Fibroblast of the aortic adventitia (primary cell): ENCODE results near the gene ZBTB24. TPM values are rescaled to one million over a fixed set of nuclear protein-coding genes. Genes with fewer than 3 reads are reported as not detected.

ENCODE experiments used
- DNase-seq: peaks from one replicate; pipeline ENCODE4 v3.0.0-alpha.2; 2010; ENCODE audit warnings: low read depth
- H3K4me3 ChIP-seq: 2 replicates; pipeline ENCODE4 v1.5.1; 2011; ENCODE audit warnings: low read depth, mild to moderate bottlenecking, control low read depth, low read length, moderate library complexity
- total RNA-seq: library from RNA; depleted of rRNA; stranded (reverse); fragments of >200 nt; gene quantifications from 2 replicates; pipeline ENCODE4 v1.2.3, GENCODE V29; 2012; ENCODE audit warnings: low replicate concordance
- TF ChIP-seq, protein P1 (sequence below): IDR thresholded peaks from 2 replicates; pipeline ENCODE4 v1.5.1; 2011; ENCODE audit warnings: mild to moderate bottlenecking, low read length, control low read depth, inconsistent platforms; ENCODE audit not compliant: insufficient read depth

The ZBTB24 gene
- total RNA-seq, 1 donor: 9.8 TPM

DNA sequence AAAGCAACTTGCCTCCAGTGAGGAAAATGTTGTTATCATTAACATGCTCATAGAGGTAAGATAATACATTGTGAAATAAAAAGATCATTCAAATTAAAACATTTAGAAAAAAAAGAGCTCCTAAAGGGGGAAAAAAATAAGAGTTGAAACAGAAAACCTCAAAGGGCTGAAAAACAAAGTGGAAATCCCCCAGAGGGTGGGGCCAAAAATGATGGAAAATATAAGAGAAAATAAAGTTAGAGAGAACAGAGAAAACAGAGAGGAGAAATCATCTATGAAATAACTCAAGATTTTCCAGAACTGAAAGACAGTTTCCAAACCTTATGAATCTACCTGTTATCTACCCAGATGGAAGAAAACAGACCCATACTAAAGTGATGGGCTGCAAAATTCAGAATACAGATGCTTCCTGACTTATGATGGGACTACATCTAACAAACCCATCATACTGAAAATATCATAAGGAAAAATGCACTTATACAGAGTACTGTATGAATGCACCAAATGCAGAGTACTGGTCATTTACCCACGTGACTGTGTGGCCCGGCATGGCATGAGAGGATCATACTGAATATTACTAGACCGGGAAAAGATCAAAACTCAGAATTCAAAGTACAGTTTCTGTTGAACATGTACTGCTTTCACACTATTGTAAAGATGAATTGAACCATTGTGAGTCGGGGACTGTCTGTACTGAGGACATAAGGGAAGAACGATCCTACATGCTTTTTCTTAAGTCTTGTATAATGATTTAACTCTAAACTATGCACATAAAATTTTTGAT, 4.0 kb downstream of the ZBTB24 start:
- TF ChIP-seq, protein P1, sequence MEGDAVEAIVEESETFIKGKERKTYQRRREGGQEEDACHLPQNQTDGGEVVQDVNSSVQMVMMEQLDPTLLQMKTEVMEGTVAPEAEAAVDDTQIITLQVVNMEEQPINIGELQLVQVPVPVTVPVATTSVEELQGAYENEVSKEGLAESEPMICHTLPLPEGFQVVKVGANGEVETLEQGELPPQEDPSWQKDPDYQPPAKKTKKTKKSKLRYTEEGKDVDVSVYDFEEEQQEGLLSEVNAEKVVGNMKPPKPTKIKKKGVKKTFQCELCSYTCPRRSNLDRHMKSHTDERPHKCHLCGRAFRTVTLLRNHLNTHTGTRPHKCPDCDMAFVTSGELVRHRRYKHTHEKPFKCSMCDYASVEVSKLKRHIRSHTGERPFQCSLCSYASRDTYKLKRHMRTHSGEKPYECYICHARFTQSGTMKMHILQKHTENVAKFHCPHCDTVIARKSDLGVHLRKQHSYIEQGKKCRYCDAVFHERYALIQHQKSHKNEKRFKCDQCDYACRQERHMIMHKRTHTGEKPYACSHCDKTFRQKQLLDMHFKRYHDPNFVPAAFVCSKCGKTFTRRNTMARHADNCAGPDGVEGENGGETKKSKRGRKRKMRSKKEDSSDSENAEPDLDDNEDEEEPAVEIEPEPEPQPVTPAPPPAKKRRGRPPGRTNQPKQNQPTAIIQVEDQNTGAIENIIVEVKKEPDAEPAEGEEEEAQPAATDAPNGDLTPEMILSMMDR: no peak
- no peak for DNase-seq

DNA sequence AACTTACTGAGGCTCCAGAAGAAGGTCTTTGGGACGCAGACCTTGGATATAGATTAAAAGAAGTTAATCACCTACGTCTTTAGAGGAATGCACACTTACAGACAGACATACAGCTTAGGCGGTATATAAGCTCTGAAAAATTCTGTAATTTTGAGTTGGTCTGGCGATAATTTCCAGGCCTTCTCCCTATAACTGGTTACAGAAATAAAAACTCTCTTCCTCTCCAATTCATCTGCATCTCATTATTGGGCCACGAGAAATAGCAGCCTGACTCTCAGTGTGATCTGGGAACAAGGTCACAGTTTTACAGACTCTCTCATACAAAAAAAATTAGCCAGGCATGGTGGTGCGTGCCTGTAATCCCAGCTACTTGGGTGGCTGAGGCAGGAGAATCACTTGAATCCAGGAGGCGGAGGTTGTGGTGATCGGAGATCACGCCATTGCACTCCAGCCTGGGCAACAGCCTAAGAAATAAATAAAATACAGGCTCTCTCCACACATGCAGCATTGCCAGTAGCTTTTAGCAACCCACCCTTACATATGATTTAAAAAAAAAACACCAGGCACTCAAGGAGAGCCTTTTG, 4.7 kb downstream of the ZBTB24 start:
- H3K4me3 ChIP-seq: no peak overlapping the region
- no peak for DNase-seq
- TF ChIP-seq, protein P1: no peak

More for the DNA sequence above, 4.0 kb downstream of the ZBTB24 start:
- peak overlapping the region; percentile 25 for H3K4me3 ChIP-seq

DNA sequence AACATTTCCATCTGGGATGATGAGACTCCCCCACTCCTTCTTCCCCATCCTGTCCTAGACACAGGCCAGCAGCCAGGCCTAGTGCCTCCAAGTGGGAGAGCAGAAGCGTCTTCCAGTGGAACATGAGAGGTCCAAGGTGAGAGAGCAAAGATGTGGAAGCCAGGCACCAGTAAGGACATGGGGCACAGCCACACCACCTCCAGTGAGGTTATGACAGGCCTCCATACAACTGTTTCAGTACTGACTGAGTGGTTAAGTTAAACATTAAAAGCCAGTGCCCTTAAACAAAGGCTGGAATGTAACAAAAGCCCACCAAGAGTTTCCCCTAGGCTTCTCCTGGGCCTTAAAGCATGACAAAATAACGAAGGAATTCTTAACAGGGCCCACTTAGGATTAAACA, 5.3 kb downstream of the ZBTB24 start:
- DNase-seq: no peak
- no peak overlapping the region for H3K4me3 ChIP-seq

DNA sequence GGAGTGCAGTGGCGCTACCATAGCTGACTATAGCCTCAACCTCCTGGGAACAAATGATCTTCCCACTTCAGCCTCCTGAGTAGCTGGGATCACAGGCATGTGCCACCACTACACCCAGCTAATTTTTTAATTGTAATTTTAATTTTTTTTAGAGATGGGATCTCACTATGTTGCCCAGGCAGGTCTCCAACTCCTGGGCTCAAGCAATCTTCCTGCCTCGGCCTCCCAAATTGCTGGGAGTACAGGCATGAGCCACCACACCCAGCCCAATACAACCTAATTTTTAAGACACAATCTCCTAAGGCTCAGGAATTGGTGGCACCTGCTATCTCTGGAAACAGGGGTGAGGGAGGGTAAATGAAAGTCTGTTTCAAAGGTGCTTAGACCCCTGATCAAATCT, 5.8 kb downstream of the ZBTB24 start:
- no peak for DNase-seq
- no peak overlapping the region for H3K4me3 ChIP-seq
- TF ChIP-seq, protein P1: no peak

More for the DNA sequence above, 5.3 kb downstream of the ZBTB24 start:
- TF ChIP-seq, protein P1: no peak

DNA sequence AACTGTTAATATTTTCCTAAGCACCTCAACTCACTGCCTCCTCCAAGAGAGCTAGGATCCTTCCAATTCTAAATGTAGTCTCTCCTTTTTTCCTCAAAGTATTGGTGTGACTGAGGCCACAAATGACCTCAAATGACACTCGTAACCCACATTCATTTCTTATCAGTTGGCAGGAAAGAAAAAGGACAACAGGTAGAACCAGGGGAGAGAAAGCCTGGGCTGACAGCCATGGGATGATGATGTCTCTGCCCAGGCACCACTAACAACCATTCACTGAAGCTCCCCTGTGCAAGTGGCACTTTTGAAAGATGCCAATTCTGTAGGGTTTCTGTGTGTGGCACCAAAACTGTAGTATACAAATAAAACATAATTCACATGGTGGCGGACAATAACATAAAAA, 7.4 kb downstream of the ZBTB24 start:
- no peak for DNase-seq
- H3K4me3 ChIP-seq: no peak overlapping the region
- TF ChIP-seq, protein P1: no peak

DNA sequence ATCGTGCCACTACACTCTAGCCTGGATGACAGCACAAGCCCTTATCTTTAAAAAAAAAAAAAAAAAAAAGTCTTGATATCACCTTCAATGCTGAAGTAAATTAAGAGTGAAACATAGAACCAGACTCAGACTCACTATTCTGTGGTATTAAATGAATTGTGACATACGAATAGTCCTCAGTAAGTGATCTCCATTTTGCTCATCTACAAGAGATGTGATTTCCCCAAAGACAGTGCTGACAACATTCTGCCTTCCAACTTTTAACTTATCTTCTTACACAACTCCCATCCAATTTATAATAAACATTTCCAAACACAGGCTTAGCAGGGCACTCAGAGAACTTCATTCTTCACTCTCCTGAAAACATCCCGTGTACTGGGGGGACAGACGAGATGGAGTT, 8.0 kb downstream of the ZBTB24 start:
- H3K4me3 ChIP-seq: no peak overlapping the region
- TF ChIP-seq, protein P1: no peak
- no peak for DNase-seq
